GM19238 (cell line): ENCODE data around the gene SPCS3.
A peak's percentile ranks its signal among the peaks of the same experiment; 100 is the strongest.
"Not testable (repeated sequence)": the region's sequence is repeated elsewhere in the genome, so short reads cannot be mapped to it uniquely, and the experiment has no call there.

Experiments used
- DNase-seq: peaks from one replicate; pipeline ENCODE4 v3.0.0; 2011; ENCODE audit warnings: low spot score; ENCODE audit not compliant: insufficient read length

SPCS3 gene

GRCh38 chr4:176303938-176304337 is 15.8 kb upstream of the SPCS3 start:
- no peak for DNase-seq

GRCh38 chr4:176306837-176307665 is 12.7 kb upstream of the SPCS3 start:
- no peak for DNase-seq

GRCh38 chr4:176307666-176307930 is 12.2 kb upstream of the SPCS3 start:
- DNase-seq = no peak

GRCh38 chr4:176308441-176308840 is 11.3 kb upstream of the SPCS3 start:
- no peak for DNase-seq

GRCh38 chr4:176309046-176309445 is 10.7 kb upstream of the SPCS3 start:
- peak; percentile 9 for DNase-seq

- no peak for DNase-seq
Measured at GRCh38 chr4:176309772-176310171, 10.0 kb upstream of the SPCS3 start.

- no peak for DNase-seq
Measured at GRCh38 chr4:176313596-176314336, 6.0 kb upstream of the SPCS3 start.

- DNase-seq = no peak
Measured at GRCh38 chr4:176319151-176319703, 539 bp upstream of the SPCS3 start.

- peak; percentile 85 for DNase-seq
Measured at GRCh38 chr4:176320340-176320975, 692 bp downstream of the SPCS3 start.

GRCh38 chr4:176320976-176321361 is 1.2 kb downstream of the SPCS3 start:
- no peak for DNase-seq

- DNase-seq = no peak
Measured at GRCh38 chr4:176321589-176321988, 1.8 kb downstream of the SPCS3 start.

GRCh38 chr4:176323511-176324160 is 3.9 kb downstream of the SPCS3 start:
- no peak for DNase-seq

GRCh38 chr4:176324876-176325275 is 5.1 kb downstream of the SPCS3 start:
- DNase-seq = not testable (repeated sequence)

- no peak for DNase-seq
Measured at GRCh38 chr4:176333076-176333475, 13.3 kb downstream of the SPCS3 start.

GRCh38 chr4:176334066-176334465 is 14.3 kb downstream of the SPCS3 start:
- no peak for DNase-seq

- DNase-seq = no peak
Measured at GRCh38 chr4:176335421-176335820, 15.7 kb downstream of the SPCS3 start.

GRCh38 chr4:176339936-176340761 is 20.4 kb downstream of the SPCS3 start:
- DNase-seq = no peak

GRCh38 chr4:176340871-176341685 is 21.3 kb downstream of the SPCS3 start:
- no peak for DNase-seq

- DNase-seq = no peak
Measured at GRCh38 chr4:176342384-176342783, 22.6 kb downstream of the SPCS3 start.

- no peak for DNase-seq
Measured at GRCh38 chr4:176343286-176343685, 23.5 kb downstream of the SPCS3 start.
